Keratinocyte (primary cell): ENCODE data around the gene SYDE1.
"Not testable (repeated sequence)": the region's sequence is repeated elsewhere in the genome, so short reads cannot be mapped to it uniquely, and the experiment has no call there.

Experiments used
- EZH2 ChIP-seq: IDR thresholded peaks from one replicate; pipeline ENCODE4 v1.6.1; 2012; ENCODE audit warnings: inconsistent platforms, mild to moderate bottlenecking, low read length, moderate library complexity
- TF ChIP-seq, protein P1 (sequence below), 3 experiments: IDR thresholded peaks in 1 of 3; conservative IDR thresholded peaks in 1 of 3; optimal IDR thresholded peaks in 1 of 3; 2 replicates in 2 of 3; 3 replicates in 1 of 3; pipeline versions ENCODE3 to v1.5.1; 2011; ENCODE audit warnings: low read length in 3 of 3, mild to moderate bottlenecking in 3 of 3, moderate library complexity in 2 of 3, control low read depth in 1 of 3, inconsistent platforms in 1 of 3; ENCODE audit not compliant: insufficient read depth in 2 of 3; ENCODE audit errors: extremely low read depth in 1 of 3

DNA sequence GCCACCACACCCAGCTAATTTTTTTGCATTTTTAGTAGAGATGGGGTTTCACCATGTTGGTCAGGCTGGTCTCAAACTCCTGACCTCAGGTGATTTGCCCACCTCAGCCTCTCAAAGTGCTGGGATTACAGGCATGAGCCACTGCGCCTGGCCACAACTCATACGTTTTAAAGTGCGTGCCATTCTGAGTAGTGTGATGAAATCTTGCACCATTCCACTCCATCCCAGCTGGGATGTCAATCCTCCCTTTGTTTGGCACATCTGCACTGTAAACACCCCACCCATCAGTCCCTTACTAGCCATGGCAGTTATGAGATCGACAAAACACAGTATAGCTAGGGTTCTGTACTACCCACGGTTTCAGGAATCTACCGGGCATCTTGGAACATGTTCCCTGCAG is 9.2 kb upstream of the SYDE1 start:
- TF ChIP-seq, protein P1, sequence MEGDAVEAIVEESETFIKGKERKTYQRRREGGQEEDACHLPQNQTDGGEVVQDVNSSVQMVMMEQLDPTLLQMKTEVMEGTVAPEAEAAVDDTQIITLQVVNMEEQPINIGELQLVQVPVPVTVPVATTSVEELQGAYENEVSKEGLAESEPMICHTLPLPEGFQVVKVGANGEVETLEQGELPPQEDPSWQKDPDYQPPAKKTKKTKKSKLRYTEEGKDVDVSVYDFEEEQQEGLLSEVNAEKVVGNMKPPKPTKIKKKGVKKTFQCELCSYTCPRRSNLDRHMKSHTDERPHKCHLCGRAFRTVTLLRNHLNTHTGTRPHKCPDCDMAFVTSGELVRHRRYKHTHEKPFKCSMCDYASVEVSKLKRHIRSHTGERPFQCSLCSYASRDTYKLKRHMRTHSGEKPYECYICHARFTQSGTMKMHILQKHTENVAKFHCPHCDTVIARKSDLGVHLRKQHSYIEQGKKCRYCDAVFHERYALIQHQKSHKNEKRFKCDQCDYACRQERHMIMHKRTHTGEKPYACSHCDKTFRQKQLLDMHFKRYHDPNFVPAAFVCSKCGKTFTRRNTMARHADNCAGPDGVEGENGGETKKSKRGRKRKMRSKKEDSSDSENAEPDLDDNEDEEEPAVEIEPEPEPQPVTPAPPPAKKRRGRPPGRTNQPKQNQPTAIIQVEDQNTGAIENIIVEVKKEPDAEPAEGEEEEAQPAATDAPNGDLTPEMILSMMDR (optimal IDR thresholded peaks at IDR 0.05 in 1 of 3, IDR thresholded peaks at IDR 0.05 in 1 of 3, conservative IDR thresholded peaks at IDR 0.05 in 1 of 3; ENCODE audit: extremely low read depth in 1 of 3, insufficient read depth in 2 of 3, low read length in 3 of 3), result not testable (repeated sequence)
- TF ChIP-seq EZH2, result not testable (repeated sequence)
